GM18868 (cell line): Measurements from ENCODE around the gene PDGFD.

Experiments used
- ATAC-seq: cut with Tn5 transposase; IDR thresholded peaks from one replicate; pipeline ENCODE4 v1.9.1; 2021; ENCODE audit warnings: mild to moderate bottlenecking, moderate library complexity; ENCODE audit not compliant: unreplicated experiment

The PDGFD gene

DNA sequence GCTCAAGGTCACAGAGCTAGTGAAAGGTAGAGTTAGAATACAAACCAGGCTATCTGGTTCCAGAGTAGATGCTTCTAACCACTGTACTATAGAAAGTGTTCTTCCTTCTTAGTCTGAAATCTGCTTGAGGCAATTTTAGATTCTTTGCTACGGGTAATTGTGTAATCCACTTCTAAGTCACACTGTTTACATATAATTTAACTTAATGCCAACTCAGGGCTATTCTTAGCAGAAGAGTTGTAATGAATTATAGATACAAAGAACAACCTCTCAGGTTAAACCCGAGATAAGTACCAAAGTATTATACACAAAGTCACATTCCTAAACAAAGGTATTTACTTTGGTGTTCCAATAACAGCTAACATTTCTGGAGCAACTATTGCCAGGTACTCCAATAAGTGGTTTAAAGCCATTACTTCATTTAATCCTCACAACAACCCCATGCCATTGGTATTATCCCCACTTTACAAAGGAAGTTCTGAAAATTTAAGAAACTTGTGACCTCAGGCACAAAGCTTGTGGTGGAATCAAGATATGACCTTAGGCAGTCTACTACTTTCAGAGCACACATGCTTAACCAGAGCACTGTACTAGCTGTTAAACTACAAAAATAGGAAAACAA lies 158.6 kb downstream of the PDGFD start:
- no peak for ATAC-seq

DNA sequence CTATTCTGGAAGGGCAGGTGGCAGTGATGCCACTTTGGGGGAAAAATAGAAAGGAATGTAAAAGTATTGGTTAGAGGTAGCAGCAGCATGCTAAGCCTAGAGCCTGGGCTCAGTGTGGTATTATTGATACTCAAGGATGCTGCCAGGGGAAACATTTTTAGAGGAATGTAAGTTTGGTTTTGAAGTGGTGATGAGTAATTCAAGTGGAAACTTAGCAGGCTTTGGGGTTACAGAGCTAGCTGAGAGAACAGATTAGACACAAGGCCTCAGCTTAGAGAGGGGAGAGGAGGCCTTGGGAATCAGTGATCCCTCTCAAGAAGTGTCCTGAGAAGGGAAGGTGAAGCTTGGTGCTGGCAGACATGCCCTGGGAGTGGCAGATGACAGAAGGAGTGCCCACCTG lies 160.5 kb downstream of the PDGFD start:
- no peak for ATAC-seq

DNA sequence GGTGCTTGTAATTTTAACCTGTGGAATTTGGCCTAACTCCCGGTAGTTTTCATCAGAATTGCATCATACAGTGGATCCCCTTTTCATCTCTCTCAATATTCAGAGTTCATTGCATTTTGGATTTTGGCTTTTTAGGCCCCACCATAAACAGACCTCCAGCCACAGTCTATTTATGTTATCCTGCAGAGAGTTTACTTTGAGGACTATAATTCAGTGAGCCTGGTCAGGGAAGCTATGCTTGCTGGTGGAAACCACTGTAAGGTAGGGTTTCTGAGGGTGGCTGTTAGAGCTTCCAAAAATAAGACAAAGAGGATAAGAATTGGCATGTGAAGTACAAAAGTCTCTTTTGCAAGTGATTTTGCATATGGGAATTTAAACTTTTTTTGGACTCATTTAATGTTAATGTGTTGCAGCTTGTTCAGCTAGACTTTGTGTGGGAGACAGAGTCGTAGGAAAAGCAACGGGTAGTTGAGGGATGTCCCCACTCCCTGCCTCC lies 162.3 kb downstream of the PDGFD start:
- ATAC-seq = no peak

DNA sequence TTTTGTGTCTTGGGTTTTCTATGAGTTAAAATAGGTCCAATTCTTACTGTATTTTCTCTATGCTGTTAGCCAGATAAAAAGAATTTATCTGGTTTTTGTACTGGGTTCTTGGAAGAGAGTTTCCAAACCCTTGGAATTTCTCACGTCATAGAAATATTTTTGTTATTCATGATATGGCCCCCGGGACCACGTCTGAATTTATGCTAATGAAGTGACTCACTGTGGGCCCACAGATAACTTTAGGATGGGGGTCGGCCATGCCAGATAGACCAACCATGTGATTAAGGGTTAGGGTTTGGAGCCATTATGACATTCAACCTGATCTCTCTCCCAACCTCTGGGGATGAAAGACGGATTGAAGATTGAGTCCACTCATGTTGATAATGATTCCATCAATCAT lies 163.1 kb downstream of the PDGFD start:
- ATAC-seq = no peak

DNA sequence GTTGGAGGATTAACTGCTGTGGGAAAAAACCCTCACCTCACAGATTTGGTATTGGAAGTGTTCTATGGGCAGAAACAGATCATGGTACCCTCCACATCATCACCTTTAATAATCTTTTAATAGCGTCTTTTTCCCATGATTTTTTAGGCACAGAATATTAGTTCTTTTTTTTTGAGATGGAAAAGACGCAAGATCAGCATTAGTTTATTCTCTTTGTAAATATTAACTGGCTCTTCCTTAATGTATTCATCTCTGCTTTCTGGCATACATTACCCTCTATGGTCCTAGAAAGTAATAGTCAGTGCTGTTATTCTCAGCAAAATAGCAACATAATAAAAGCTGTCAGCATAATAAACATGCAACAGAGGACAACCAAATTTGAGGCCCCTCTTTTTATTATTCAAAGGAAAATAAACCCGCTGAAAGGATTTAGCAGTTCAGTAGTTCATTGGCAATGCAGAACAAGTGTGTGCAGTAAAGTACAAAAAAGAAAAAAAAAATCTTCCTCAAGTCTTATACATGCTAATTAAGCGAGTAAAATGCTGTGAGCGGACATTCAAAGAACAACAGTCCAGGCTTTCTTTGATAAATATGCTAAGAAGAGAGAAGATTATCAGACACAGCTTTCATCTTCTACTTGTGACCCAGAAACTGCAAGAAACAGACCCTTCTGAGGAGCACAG lies 165.0 kb downstream of the PDGFD start:
- ATAC-seq = no peak

DNA sequence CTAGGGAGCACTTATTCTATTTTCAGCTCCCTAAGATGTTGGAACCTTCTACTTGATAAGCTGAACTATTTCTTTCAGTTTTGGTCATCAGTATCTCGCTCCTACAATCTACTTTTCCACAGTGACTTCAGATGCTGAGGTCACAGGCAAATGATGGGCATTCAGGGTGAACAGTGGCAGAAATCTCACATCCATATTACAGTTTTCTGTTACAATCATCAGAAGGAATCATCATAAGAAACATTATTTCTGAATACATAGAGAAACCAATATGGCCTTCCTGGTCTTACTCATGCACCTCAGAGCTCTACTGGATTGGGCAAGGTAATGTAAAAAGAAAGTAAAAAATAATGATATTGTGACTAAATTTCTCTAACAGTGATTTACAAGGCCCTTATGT lies 166.9 kb downstream of the PDGFD start:
- no peak for ATAC-seq

DNA sequence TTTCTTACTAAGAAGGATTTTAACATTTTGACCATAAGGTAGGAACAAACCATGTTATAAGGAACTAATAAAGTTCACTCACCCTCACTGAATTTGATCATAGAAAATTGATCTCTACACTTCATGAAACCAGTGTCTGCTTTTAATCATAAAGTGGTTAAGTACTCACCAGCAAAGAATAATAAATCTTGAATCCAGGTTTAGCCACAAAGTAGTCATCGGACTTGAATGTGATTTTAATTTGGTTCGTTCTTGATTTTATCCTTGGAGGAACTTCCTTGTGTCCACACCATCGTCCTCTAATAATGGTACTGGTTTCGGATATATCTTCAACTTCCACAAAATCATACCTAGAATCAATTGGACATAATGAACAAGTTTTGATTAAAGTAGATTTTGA lies 168.1 kb downstream of the PDGFD start:
- ATAC-seq = no peak

DNA sequence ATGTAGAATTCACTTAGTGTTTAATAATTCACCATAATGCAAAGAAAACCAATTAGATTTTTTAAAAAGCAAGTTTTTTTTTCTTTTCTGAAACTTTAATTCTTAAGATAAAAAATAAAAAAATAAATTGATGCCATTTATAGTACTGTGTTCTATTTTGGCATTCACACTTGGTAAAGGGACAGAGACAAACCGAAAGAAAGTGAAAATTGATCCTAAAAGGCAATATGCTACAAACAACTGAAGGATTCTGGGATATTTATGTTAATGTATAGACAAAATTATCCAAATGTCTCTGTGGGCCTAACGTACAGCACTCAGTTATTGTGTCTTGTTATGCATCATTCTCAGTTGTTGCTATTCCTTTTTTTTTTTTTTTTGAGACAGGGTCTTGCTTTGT lies 169.4 kb downstream of the PDGFD start:
- ATAC-seq = no peak

DNA sequence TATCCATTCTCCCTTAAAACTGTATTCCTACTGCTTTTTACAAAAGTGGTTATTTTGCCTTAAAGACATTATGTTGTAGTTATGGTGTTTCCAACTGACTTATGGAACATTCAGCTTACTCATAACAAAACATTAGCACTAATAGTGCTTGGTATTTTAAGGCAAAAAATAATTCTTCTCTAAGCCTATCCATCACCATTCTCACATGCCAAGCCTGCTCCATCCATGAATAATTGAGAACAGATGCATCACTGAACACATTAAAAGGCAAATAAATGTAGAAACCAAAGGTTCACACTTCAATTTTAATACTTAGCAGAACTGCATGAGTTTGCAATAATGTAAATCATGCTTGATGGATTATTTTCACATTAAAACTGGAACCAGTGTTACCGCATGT lies 169.9 kb downstream of the PDGFD start:
- no peak for ATAC-seq

DNA sequence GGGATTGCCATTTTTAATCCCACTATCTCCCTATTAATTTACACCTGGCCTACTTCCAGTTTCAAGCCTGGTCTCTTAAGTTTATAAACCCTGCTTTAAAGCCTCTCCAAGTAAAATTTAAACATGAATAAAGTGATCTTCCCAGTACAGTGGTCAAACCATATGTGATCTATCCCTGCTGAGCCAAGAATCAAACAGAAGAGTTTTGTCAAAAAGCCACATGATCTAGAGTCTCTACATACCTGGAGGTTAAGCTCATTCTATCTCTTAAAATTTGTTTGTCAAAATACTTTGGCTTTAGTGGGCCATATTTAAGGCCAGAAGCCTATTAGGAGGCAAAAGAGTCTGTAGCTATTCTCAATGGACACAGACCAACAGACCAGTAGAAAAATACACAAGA lies 170.4 kb downstream of the PDGFD start:
- no peak for ATAC-seq

DNA sequence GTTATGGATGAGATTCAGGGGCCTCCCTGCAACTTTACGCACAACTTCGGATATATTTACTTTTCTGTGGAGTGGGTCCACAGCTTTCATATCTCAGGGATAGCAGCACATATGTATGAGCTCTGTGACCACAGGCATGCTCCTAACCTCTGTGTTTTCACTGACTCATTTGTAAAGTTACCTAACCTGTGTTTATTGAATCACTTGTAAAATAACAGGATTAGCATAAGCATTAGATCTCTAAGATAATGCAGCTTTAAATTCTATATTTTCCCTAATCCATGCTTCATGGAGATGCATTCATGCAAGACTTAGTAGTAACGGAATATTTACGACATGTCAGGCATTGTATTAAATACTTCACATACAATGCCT lies 175.4 kb downstream of the PDGFD start:
- ATAC-seq = no peak

DNA sequence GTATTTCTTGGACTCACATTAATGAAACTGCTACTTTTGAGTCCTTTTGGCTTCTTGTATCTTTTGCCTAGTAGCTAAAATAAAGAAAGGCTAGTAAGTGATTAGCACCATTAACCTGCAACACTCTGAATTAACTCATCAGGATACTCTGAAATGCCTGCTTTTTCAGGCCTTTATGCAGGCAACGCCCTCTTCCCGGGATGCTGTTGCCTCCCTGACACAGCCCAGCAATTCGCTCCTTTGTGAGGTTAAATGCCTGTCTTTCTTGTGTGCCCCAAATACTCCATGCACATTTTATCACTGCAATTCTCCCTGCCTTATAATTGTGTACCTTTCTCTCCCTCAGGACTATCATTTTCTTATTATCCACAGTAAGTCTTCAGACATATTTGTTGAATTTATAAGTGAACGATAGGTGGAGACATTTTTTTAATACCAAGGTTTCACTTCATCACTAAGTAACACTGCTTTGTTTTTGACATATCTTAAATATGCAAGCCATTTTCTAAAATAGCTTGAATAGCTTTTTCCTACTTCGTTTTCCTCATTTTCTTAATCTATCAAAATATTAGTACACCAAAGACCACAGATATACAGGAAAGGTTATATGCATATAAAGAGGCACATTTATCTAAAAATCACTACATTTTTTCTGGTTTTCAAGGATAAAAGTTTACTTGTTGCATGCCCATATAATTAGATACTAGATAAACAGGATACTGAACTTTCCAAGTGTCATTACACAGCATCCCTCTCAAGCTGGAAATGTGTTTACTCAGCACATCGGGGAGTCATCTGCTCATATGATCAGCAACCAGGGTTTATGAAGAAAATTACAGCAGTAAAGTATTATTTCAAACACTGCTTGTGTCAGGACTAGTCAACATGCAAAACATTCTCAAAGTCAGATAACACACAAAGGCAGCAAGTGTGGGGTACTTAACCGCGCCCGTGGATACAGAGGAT lies 176.0 kb downstream of the PDGFD start:
- no peak for ATAC-seq

DNA sequence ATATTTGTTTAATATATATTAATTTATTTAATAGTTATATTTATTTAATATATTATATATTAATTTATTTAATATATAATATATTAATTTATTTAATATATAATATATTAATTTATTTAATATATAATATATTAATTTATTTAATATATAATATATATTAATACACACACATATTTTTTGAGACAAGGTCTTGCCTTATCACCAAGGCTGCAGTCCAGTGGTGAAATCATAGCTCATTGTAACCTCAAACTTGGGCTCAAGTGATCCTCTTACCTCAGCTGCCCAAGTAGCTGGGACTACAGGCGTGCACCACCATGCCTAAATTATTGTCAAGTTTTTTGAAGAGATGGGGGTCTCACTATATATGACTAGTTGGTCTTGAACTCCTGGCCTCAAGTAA lies 178.9 kb downstream of the PDGFD start:
- no peak for ATAC-seq

DNA sequence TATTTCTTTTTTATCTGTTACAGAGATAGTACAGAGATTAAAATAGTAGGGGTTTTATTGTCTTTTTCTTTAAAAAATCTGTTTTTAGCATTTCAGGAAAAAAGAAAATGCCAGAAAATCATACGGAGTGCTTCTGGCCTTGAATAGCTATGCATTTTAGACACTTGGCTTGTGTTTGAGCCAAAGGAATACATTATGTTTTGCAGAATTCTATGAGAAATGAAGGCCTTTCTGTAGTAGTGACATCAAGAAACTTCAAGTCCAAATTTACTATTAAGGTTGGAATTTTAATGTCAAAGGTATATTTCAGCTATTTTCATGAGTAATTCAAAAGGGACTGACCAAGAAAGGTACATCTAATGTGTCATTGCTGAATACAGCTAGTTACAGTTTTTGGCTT lies 183.8 kb downstream of the PDGFD start:
- ATAC-seq = no peak

DNA sequence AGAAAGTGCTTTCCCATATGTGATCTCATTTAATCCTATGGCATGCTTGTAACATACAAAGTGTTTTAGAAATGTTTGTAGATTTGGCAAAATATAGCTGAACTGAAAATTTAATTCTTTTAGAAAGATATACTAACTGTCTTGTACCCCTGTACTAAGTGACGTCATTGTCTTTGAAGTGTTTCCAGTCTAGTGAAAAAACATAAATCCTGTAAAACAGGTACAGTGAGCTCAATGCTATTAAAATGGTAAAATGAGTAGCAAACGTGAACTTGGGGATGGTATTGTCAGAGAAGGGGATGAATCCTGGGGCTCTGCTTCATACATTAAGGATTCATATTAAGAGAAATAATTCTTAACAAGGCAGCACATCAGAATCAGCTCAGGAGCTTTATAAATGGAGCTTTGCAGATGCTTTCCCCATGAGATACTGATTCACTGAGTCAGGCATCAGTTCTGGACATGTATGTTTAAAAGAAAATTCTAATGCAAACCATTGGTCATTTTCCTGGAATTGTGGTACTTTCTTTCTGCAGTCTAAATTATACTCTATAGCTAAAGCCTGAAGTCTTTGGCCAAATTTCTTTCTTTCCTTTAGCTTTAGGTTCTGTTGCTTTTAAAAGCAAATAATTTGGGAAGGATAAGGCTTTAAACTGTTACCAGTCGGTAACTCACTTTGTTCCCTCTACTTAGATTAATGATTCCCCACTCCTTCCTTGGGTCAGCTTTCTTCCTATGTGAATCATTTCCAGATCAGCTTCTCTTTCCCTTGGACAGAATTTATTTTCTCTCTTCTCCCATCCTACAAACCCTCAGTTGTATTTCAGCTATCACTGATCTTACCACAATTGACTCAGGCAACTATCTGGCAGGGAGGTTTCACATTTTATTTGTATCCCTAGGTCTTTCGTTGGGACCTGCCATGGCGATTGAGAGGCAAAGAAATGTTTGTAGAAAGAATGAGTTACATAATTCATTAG lies 185.0 kb downstream of the PDGFD start:
- no peak for ATAC-seq

DNA sequence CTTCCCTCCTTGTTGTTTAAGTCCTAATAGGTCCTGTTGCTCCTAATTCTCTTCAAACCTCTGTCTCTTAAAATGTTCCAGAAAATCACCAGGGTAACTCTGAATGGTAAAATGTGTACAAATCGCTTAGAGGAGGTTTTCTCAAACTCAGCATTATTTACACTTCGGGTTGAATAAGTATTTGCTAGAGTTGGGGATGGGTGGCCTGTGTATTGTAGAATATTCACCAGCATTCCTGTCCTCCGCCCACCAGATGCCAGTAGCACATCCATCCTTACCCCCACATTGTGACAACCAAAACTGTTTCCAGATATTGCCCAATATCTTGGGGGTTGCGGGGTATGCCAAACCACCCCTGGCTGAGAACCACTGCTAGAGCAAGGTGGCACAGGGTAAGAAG lies 191.9 kb downstream of the PDGFD start:
- ATAC-seq = no peak

DNA sequence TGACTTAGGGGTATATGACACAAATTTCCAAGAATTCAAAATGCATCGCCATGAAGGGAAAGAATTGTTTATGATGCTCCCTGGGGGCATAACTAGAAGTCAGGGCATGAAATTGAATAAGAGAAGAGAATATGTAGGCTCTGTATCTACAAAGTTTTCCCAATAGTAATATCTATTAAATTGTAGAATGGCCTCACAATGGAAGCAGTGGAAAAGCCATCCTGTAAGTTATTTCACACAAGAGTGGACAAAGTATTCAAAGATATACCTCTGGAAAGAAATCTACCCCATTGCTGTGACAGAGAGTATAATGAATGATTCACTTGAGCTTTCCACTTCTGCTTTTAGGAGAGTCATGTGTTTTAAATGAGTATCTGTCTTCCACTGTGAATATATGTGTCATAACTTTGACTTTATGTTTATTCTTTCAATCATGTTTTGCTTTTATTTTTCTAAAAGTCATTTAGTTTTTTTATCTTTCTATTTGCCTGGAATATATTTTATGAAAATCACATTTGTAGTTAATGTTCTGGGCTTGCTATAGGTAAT lies 193.2 kb downstream of the PDGFD start:
- peak; percentile 90 for ATAC-seq

DNA sequence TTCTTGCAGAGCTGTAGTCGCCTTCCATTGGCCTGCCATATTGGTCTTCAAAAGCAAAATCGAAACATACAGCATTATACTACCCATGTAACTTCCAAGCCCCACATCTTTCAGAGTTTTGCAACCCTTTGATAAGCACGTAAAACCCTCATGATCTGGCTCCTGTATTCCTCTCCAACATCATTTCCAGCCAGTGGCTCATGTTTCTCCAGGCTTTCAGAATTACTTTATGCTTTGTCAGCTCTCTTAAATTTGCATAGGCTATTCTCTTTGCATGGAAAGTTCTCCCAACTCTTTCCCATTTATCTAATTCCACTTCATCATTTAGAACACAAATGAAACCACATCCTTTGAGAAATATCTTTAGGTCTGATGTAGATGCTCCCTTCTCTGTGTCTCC lies 195.3 kb downstream of the PDGFD start:
- ATAC-seq = no peak

DNA sequence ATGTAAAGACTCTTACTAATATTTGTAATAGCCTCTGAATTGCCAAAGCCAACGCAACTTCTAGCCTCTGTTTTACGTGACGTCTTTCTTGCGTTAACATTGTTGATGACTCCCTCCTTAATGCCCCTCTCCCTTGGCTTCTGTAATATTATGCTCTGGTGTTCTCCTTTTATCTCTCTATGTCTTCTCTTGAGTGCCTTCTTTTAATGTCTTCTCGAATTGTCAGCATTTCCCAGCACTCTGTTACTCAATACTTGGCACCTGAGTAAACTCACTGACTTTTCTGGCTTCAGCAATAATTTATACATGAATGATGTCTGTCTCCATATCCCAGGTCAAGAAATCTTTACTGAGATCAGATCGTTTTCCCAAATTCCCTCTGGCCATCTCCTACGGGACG lies 196.0 kb downstream of the PDGFD start:
- ATAC-seq = no peak

DNA sequence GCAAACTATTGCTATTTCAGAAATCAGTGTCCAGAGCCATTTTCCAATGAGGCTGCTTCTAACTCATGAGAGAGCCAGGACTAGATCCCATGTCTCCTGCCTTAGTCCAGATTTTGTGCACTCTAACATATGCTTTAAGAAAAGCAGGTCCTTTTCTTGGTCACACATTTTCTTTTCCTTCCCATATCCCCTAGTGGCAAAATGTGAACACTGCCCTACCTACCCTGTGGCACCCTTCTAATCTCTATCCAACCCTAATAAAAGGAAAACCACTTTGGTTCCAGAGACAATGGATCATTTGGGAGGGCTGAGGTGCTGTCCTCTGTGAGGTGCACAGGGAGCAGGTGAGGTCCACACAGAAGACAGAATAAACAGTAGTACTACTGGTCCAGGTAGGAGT lies 199.6 kb downstream of the PDGFD start:
- no peak for ATAC-seq
